Stimulated activated CD4-positive, alpha-beta T cell treated with anti-CD3 and anti-CD28 coated beads, Interleukin-12 subunit alpha, Interleukin-12 subunit beta, amount 100 ng/mL, for 48 hours (primary cell): Measurements from ENCODE around the gene LIX1L.
"Not testable (repeated sequence)": the region's sequence is repeated elsewhere in the genome, so short reads cannot be mapped to it uniquely, and the experiment has no call there.

ENCODE experiments used
- DNase-seq, 3 donors: peaks; one replicate each; pipeline ENCODE4 v3.0.0-alpha.2; 2020; ENCODE audit warnings: low read depth in 2 of 3, low spot score in 1 of 3

The LIX1L gene

DNA sequence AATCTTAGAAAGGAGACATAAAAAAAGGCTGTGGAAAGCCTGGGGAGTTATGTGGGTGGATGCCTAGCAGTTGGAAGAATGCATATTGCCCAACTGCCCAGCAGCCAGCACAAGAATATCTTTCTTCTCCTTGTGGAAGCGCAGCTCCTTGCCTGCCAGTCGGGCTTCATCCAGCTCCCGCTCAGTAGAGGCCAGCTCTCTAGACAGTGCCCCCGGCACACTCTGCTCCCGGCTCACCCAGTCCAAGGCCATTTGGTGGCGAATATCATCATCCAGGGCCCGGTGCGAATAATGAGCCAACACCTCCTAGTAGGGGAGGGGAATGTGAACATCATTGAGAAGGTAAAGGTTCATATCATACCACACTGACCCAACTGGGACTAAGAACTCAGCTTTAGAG, 21.6 kb downstream of the LIX1L start:
- DNase-seq, result no peak

GRCh38 chr1:145935708-145936107, 22.1 kb downstream of the LIX1L start:
- DNase-seq, result no peak

DNA sequence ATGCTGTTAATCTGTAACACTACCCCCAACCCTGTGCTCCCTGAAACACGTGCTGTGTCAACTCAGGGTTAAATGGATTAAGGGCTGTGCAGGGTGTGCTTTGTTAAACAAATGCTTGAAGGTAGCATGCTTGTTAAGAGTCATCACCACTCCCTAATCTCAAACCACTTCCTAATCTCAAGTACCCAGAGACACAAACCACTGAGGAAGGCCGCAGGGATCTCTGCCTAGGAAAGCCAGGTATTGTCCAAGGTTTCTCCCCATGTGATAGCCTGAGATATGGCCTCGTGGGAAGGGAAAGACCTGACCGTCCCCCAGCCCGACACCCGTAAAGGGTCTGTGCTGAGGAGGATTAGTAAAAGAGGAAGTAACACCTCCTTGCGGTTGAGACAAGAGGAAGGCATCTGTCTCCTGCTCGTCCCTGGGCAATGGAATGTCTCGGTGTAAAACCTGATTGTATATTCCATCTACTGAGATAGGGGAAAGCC, 25.3 kb downstream of the LIX1L start:
- DNase-seq, result not testable (repeated sequence)

GRCh38 chr1:145927916-145928643, 29.7 kb downstream of the LIX1L start:
- DNase-seq, result no peak

DNA sequence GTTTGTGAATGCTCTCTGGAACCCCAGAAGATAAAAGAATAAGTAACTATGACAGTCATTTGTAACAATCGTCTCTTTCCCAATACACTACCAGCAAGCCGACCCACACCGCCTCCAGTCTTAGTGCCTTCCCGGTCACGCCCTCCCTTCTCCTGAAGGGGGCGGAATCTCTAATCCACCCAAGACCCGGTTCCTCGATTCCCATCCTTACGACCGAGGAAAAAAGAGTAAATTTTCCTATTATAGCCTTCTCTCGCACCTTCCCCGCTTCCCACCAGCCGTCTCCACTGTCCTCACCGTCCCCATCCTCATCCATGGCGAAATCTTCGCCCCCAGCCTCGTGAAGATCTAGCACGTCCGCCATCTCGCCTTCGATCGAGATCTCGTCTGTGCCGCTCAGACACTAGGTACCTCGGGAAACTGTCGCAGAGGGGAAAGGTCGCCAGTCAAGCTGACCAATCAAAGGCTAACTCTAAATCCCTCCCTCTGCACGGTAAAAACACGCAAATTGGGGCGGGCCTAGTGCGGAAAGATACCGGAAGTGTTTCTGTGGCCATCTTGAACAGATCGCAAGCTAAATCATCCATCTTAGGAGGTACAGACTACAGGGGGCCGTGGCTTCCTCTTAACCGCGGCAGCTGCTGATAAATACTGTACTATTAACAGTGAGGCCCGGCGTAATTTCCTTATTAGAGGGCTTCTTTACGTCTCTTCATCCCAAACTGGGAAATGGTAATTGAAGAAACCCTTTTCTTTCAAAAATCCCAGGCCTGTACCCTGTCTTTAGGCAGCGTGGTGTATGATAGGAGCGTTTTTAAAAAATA, 30.5 kb downstream of the LIX1L start, which contains the start of gene RBM8A:
Gene RBM8A (minus strand): TSS at position 422 of the 824 bp plus-strand sequence. CDS start 58 bp downstream, at position 364.
- peak; percentile 86 to 94 (median 93) for DNase-seq

DNA sequence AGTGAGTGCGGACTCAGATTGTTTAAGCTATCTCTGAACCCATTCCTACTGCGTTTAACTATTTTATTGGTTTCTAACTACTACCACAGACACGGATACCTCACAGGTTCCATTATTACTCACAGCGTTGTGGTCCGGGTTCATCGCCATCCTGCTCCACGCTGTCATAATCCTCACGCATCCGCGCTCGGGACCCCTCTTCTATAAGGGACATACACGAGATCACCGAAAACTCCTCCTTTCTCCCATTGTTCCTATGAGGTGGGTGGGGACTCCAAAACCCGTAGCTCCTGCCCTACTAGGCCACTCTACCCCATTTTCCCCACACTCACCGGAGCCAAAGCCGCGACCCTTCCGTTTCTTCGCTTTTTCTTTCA, 31.1 kb downstream of the LIX1L start:
- DNase-seq, result peak; percentile 45 to 50 (median 48)

DNA sequence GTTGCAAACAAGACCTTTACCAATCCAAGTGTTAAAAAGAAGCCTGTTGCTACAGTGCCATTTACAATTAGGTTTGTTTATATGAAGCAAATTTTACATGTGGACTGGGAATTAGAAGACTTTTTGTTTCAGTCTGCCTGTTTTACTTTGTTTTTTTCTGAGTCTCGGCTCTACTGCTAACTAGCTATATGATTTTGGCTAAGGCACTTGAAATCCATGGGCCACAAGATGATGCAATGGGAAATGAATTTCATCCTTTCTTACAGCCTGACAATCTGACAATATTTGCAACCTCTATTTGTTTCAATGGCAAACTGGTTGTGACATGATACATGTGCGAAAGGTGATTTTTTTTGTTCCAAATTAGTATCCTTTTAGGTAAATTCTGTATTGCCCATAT, 35.6 kb downstream of the LIX1L start:
- DNase-seq, result no peak

DNA sequence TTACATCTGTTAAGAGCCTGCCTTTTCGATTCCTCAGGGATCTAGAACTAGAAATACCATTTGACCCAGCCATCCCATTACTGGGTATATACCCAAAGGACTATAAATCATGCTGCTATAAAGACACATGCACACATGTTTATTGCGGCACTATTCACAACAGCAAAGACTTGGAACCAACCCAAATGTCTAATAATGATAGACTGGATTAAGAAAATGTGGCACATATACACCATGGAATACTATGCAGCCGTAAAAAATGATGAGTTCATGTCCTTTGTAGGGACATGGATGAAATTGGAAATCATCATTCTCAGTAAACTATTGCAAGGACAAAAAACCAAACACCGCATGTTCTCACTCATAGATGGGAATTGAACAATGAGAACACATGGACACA, 37.5 kb downstream of the LIX1L start:
- DNase-seq, result not testable (repeated sequence)

GRCh38 chr1:145918992-145919939, 38.6 kb downstream of the LIX1L start:
- no peak for DNase-seq

GRCh38 chr1:145918144-145918991, 39.4 kb downstream of the LIX1L start, which contains the start of gene PEX11B:
PEX11B (minus strand) TSS chr1:145918717; CDS start chr1:145918688, 29 bp downstream.
- peak; percentile 83 to 91 (median 87) for DNase-seq

GRCh38 chr1:145917595-145917994, 40.2 kb downstream of the LIX1L start:
- DNase-seq, result no peak

GRCh38 chr1:145916745-145917144, 41.1 kb downstream of the LIX1L start:
- no peak for DNase-seq

DNA sequence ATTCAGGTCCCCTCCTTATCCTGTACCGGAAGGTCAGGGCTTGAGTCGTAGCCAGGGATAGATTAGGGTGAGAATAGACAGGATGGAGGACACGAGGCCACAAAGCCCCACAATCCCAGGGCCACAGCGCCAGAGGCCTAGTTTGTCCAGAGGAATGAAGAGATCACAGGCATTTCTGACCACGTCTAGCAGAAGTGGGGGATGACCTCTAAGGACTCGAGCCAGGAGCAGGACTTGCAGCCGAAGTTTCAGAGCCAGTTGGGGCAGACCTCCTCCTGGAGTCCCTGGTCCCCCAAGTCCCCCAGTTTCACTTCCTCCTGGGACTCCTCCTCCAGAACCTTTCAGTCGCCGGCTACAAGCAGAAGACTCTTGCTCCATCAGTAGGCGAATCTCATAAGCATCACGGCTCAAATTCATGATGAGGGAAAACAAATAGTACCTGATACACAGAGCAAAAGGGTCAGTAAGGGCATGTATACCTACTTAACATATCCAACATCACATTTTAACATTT, 45.6 kb downstream of the LIX1L start:
- no peak for DNase-seq

DNA sequence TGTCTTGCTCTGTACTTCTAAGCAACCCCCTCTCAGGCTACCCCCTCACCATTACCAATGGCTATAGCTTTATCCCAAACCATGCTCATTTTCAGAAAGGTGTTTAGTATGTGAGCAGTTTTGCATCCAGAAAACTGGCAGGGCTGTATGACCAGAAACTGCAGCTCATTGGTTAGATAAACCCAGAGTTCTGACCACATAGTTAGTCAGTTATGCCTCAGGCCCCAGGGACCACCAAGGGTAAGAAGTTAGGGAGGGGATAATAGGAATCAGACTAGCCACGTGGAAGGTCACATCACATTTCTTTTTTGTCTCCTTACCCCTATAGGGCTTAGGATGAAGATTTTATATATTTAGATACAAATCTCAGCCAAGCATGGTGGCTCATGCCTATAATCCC, 49.2 kb downstream of the LIX1L start:
- DNase-seq, result no peak

- DNase-seq, result no peak
These were observed 50.7 kb downstream of the LIX1L start for GRCh38 chr1:145906954-145907753.

GRCh38 chr1:145901312-145902021, 56.4 kb downstream of the LIX1L start:
- no peak for DNase-seq

- no peak for DNase-seq
These were observed 59.1 kb downstream of the LIX1L start for GRCh38 chr1:145898756-145899155.

- no peak for DNase-seq
These were observed 59.8 kb downstream of the LIX1L start for GRCh38 chr1:145897969-145898368.
